ENCODE measurements around the gene ACSL6. TPM values are rescaled to one million over a fixed set of nuclear protein-coding genes. Genes with fewer than 3 reads are reported as not detected.

ACSL6 gene, protein sequence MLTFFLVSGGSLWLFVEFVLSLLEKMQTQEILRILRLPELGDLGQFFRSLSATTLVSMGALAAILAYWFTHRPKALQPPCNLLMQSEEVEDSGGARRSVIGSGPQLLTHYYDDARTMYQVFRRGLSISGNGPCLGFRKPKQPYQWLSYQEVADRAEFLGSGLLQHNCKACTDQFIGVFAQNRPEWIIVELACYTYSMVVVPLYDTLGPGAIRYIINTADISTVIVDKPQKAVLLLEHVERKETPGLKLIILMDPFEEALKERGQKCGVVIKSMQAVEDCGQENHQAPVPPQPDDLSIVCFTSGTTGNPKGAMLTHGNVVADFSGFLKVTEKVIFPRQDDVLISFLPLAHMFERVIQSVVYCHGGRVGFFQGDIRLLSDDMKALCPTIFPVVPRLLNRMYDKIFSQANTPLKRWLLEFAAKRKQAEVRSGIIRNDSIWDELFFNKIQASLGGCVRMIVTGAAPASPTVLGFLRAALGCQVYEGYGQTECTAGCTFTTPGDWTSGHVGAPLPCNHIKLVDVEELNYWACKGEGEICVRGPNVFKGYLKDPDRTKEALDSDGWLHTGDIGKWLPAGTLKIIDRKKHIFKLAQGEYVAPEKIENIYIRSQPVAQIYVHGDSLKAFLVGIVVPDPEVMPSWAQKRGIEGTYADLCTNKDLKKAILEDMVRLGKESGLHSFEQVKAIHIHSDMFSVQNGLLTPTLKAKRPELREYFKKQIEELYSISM
- total RNA-seq (2022) = 0.19 and 1.4 TPM in 2 replicates
- Bru-seq, nascent RNA = percentile 12 among the genes with signal in this experiment
- percentile 20 among the genes with signal in this experiment for BruChase-seq, experiment 1, labeled RNA remaining after a 2-hour chase
- percentile 23 among the genes with signal in this experiment for BruChase-seq, experiment 2, labeled RNA remaining after a 6-hour chase
- long read RNA-seq = 0 reads

DNA sequence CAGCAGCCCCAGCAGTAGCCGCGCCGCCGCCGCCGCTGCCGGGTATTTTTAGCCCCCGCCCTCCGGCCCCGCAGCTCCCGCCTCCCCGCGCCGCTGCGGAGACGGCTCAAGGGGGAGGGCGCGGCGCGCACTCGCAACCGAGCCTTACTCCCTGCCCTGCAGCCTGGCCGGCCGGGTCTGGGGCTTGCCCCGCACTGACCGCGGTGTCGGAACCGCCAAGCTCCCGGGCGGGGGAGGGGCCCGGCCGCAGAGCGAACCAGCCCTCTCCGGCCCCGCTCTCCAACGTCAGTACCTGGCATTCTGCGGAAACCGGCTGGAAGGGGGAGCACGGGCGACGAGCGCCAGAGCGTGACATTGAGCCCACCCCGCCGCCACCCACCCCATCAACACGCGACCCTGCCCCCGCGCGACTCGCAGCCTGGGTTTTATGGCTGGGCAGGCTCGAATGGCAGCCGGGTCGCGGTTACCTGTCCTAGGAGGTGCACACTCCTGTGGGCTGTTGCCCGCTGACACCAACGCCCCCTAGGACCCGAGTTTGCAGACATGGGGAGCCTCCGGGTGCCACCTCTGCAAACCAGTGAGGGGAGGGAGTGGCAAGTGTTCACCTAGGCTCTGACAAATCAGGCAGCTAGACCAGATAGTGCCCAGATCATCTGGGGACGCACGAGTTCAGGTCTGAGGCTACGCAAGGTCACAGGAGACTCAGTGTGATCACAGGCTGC lies at the start of gene ACSL6:
Gene ACSL6 (minus strand): TSS at position 37 of the 722 bp plus-strand sequence. CDS start 105 bp downstream, outside the sequence.
- Mint-ChIP-seq H3K4me1 (ENCODE audit: low read depth, unreplicated experiment) (no peaks in the 10 kb centered on the region), H3K4me3 (ENCODE audit: unreplicated experiment) (peak within 1 kb of the TSS; percentile 63), H3K27ac (ENCODE audit: unreplicated experiment) (no peak within 1 kb of the TSS), H3K27me3 (ENCODE audit: insufficient read depth, unreplicated experiment) (peaks cover 7% of the 10 kb centered on the region), H3K36me3 (ENCODE audit: insufficient read depth, unreplicated experiment) (no peaks in the 10 kb centered on the region), H3K9me3 (ENCODE audit: unreplicated experiment) (no peaks in the 10 kb centered on the region)
- peak within 1 kb of the TSS; percentile 55 for H3K4me3 ChIP-seq (ENCODE audit: low read depth, low read length)
- H3K36me3 ChIP-seq (ENCODE audit: control insufficient read depth, insufficient read depth, low read length) = no peaks in the 10 kb centered on the region
- H3K27me3 ChIP-seq (replicated peaks; ENCODE audit: control insufficient read depth, insufficient read depth, low read length) = no peaks in the 10 kb centered on the region; the same call in none of the 2 replicates
- TF ChIP-seq, protein P1, sequence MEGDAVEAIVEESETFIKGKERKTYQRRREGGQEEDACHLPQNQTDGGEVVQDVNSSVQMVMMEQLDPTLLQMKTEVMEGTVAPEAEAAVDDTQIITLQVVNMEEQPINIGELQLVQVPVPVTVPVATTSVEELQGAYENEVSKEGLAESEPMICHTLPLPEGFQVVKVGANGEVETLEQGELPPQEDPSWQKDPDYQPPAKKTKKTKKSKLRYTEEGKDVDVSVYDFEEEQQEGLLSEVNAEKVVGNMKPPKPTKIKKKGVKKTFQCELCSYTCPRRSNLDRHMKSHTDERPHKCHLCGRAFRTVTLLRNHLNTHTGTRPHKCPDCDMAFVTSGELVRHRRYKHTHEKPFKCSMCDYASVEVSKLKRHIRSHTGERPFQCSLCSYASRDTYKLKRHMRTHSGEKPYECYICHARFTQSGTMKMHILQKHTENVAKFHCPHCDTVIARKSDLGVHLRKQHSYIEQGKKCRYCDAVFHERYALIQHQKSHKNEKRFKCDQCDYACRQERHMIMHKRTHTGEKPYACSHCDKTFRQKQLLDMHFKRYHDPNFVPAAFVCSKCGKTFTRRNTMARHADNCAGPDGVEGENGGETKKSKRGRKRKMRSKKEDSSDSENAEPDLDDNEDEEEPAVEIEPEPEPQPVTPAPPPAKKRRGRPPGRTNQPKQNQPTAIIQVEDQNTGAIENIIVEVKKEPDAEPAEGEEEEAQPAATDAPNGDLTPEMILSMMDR (IDR thresholded peaks at IDR 0.05; ENCODE audit: insufficient read depth in 1 of 2, low read depth in 1 of 2, low read length in 1 of 2, severe bottlenecking in 1 of 2, unreplicated experiment in 1 of 2) = peak in 1 of 2 experiments; percentile 10
- no peaks in the 10 kb centered on the region for H3K9me3 ChIP-seq
- DNase-seq = peak; percentile 37 to 47
- intact Hi-C loops (cut with micrococcal nuclease; ENCODE audit: unreplicated experiment) = loop anchor here (2.0 kb wide), 1 partner anchor 51 kb away; no protein-coding TSS in a partner anchor
- no peaks in the 10 kb centered on the region for H3K4me1 ChIP-seq
- ChIA-PET POLR2A (interaction anchor here (0.6 kb wide), 1 partner anchor 215 kb away, joined by 3 read pairs; no protein-coding TSS in a partner anchor), CTCF (interaction anchor here (2.2 kb wide), 1 partner anchor 422 kb away, joined by 6 read pairs; no protein-coding TSS in a partner anchor)
- BruUV-seq (replicated peaks) = no TSS peak

DNA sequence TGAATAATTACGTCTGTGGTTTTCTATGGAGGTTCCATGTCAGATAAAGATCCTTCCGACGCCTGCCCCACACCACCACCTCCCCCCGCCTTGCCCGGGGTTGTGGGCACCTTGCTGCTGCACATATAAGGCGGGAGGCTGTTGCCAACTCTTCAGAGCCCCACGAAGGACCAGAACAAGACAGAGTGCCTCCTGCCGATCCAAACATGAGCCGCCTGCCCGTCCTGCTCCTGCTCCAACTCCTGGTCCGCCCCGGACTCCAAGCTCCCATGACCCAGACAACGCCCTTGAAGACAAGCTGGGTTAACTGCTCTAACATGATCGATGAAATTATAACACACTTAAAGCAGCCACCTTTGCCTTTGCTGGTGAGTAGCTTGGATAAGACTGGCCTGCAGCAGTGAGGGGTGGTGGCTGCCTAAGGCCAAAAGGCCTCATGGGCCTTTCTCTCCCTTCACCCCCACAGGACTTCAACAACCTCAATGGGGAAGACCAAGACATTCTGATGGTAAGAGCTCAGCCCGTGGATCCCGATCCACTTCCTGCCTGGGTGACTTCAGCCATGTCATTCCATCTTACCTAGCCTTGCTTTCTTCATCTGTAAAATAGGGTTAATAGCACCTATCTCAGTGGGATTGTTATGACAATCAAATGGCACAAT lies 49.2 kb upstream of the ACSL6 start, which contains the start of gene IL3:
Gene IL3 (plus strand): TSS at position 155 of the 661 bp plus-strand sequence. CDS start 52 bp downstream, at position 207.
- H3K27ac Mint-ChIP-seq (ENCODE audit: unreplicated experiment) = no peak within 1 kb of the TSS

More for the DNA sequence above, 49.2 kb upstream of the ACSL6 start, which contains the start of gene IL3:
- POLR2A ChIA-PET = no interaction called here
- H3K36me3 ChIP-seq (ENCODE audit: control insufficient read depth, insufficient read depth, low read length) = no peaks in the 10 kb centered on the region
- no peaks in the 10 kb centered on the region for H3K27me3 ChIP-seq (replicated peaks; ENCODE audit: control insufficient read depth, insufficient read depth, low read length)
- H3K4me3 Mint-ChIP-seq (ENCODE audit: unreplicated experiment) = no peak within 1 kb of the TSS
- H3K4me3 ChIP-seq (ENCODE audit: low read depth, low read length) = no peak within 1 kb of the TSS
- TF ChIP-seq, protein P1 (IDR thresholded peaks at IDR 0.05; ENCODE audit: insufficient read depth in 1 of 2, low read depth in 1 of 2, low read length in 1 of 2, severe bottlenecking in 1 of 2, unreplicated experiment in 1 of 2) = no peak
- H3K9me3 Mint-ChIP-seq (ENCODE audit: unreplicated experiment) = no peaks in the 10 kb centered on the region
- no peaks in the 10 kb centered on the region for H3K9me3 ChIP-seq
- no peaks in the 10 kb centered on the region for H3K4me1 ChIP-seq
- intact Hi-C loops (cut with micrococcal nuclease; ENCODE audit: unreplicated experiment) = loop anchor here (5.0 kb wide), 1 partner anchor 638 kb away; no protein-coding TSS in a partner anchor
- no peaks in the 10 kb centered on the region for H3K4me1 Mint-ChIP-seq (ENCODE audit: low read depth, unreplicated experiment)
- peak in 1 of 2 experiments; percentile 23 for DNase-seq
- H3K27me3 Mint-ChIP-seq (ENCODE audit: insufficient read depth, unreplicated experiment) = no peaks in the 10 kb centered on the region
- CTCF ChIA-PET = interaction anchor here (0.6 kb wide), 1 partner anchor 638 kb away, joined by 5 read pairs; no protein-coding TSS in a partner anchor
- no peaks in the 10 kb centered on the region for H3K36me3 Mint-ChIP-seq (ENCODE audit: insufficient read depth, unreplicated experiment)
- BruUV-seq (replicated peaks) = no TSS peak
